ENCODE results near the gene ERN1.
"Not testable (repeated sequence)": the region's sequence is repeated elsewhere in the genome, so short reads cannot be mapped to it uniquely, and the experiment has no call there.

Gene ERN1

GRCh38 chr17:64129765-64130558 is at the start of gene ERN1:
TSS of gene ERN1 (minus strand) at chr17:64130144. CDS start at chr17:64130029, 115 bp downstream.
- no peak for DNase-seq

- not testable (repeated sequence) for DNase-seq
These were observed 49.1 kb upstream of the ERN1 start for GRCh38 chr17:64179024-64179423.

GRCh38 chr17:64178011-64178825 is 48.3 kb upstream of the ERN1 start:
- no peak for DNase-seq

- DNase-seq: no peak
These were observed 47.5 kb upstream of the ERN1 start for GRCh38 chr17:64177311-64178010.

- no peak for DNase-seq
These were observed 46.6 kb upstream of the ERN1 start for GRCh38 chr17:64176556-64176955.

- no peak for DNase-seq
These were observed 44.9 kb upstream of the ERN1 start for GRCh38 chr17:64174686-64175456.

GRCh38 chr17:64173646-64174045 is 43.7 kb upstream of the ERN1 start:
- DNase-seq: no peak

GRCh38 chr17:64172510-64172909 is 42.6 kb upstream of the ERN1 start:
- DNase-seq: no peak

GRCh38 chr17:64171041-64171440 is 41.1 kb upstream of the ERN1 start:
- no peak for DNase-seq

GRCh38 chr17:64170286-64170685 is 40.3 kb upstream of the ERN1 start:
- DNase-seq: no peak

GRCh38 chr17:64167666-64168065 is 37.7 kb upstream of the ERN1 start:
- not testable (repeated sequence) for DNase-seq

- no peak for DNase-seq
These were observed 36.9 kb upstream of the ERN1 start for GRCh38 chr17:64166876-64167275.

GRCh38 chr17:64165347-64165746 is 35.4 kb upstream of the ERN1 start:
- no peak for DNase-seq

GRCh38 chr17:64164596-64165285 is 34.8 kb upstream of the ERN1 start:
- DNase-seq: no peak

GRCh38 chr17:64163468-64163867 is 33.5 kb upstream of the ERN1 start:
- no peak for DNase-seq

GRCh38 chr17:64162554-64162953 is 32.6 kb upstream of the ERN1 start:
- DNase-seq: no peak

GRCh38 chr17:64161380-64162176 is 31.6 kb upstream of the ERN1 start:
- no peak for DNase-seq

- DNase-seq: no peak
These were observed 30.4 kb upstream of the ERN1 start for GRCh38 chr17:64160378-64160777.

GRCh38 chr17:64158831-64159590 is 29.1 kb upstream of the ERN1 start:
- no peak for DNase-seq

- no peak for DNase-seq
These were observed 28.5 kb upstream of the ERN1 start for GRCh38 chr17:64158406-64158805.
